Prostate gland (tissue), 2 donors: ENCODE data around the gene MAD1L1. TPM values are rescaled to one million over a fixed set of nuclear protein-coding genes. Genes with fewer than 3 reads are reported as not detected.

Experiments
- DNase-seq: peaks from one replicate; pipeline ENCODE4 v3.0.0-alpha.2; 2019; ENCODE audit warnings: low spot score
- H3K27ac ChIP-seq, 2 donors: fragments of 200-600 bp; sonication (generic); 2 replicates each; pipeline ENCODE4 v1.5.1; 2017 to 2019
- H3K27me3 ChIP-seq: fragments of 200-600 bp; sonication (generic); replicated peaks from 2 replicates; pipeline ENCODE4 v1.5.1; 2019; ENCODE audit not compliant: insufficient read depth
- H3K36me3 ChIP-seq, 2 donors: fragments of 200-600 bp; sonication (generic); 1 replicate in 1 of 2; 2 replicates in 1 of 2; pipeline versions ENCODE4 v1.5.1 to v1.8.1; 2017 to 2019
- H3K4me1 ChIP-seq: fragments of 200-600 bp; sonication (generic); replicated peaks from 2 replicates; pipeline ENCODE4 v1.5.1; 2019
- H3K4me3 ChIP-seq, 2 donors: fragments of 200-600 bp; sonication (generic); 2 replicates each; pipeline ENCODE4 v1.5.1; 2017 to 2019
- H3K9me3 ChIP-seq: fragments of 200-600 bp; sonication (generic); 2 replicates; pipeline ENCODE4 v1.5.1; 2017
- POLR2A ChIP-seq: fragments of 450-650 bp; IDR thresholded peaks from one replicate; pipeline ENCODE4 v1.6.1; 2016; ENCODE audit warnings: antibody characterized with exemption, mild to moderate bottlenecking
- POLR2AphosphoS5 ChIP-seq: sonication (generic); formaldehyde crosslinking; IDR thresholded peaks from one replicate; pipeline ENCODE4 v1.6.1; 2017; ENCODE audit warnings: antibody characterized with exemption
- WGBS: methylation state at CpG from one replicate; pipeline ENCODE4 v1.1.5; 2018; 5-methylcytosine and 5-hydroxymethylcytosine counted together
- intact Hi-C: fragments of 100-400 bp; cut with DNase I; formaldehyde crosslinking; loops from one replicate; pipeline ENCODE4 v1.14.2; 2022
- total RNA-seq, 2 donors: library from RNA; depleted of rRNA; stranded (reverse); fragments of >200 nt; gene quantifications; one replicate each; pipeline ENCODE4 v1.1.0, GENCODE V29; 2016
- TF ChIP-seq, protein P1 (sequence below), 4 experiments: fragments of 200-600 bp in 2 of 4; fragments of 450-650 bp in 2 of 4; sonication (generic) in 2 of 4; IDR thresholded peaks; 1 replicate in 3 of 4; 2 replicates in 1 of 4; pipeline ENCODE4 v1.5.1; 2016 to 2019; ENCODE audit warnings: antibody characterized with exemption in 4 of 4, mild to moderate bottlenecking in 2 of 4, moderate library complexity in 2 of 4

Gene MAD1L1
- total RNA-seq, 2 donors from 2014 or later = 79.3 to 91.9 TPM

DNA sequence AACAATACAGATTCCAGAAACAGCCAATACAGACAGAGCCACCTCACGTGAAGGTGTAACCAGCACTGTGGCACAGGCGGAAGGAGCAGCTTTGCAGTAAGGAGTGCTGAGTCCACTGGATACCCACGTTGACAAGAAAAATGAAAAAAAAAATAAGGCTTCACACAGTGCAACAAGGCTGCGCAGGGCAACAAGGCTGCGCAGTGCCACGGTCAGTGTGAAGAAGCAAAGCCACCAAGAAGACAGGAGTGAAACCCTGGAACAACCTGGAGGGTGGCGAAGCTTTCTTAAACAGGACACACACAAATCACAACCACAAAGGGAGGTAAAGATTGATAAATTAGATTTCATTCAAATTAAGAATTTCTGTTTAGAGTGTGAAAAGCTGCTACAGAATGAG is 204.0 kb downstream of the MAD1L1 start:
- H3K4me1 ChIP-seq = no peaks in the 10 kb centered on the region
- H3K27ac ChIP-seq = no peak overlapping the region
- 98% methylated on average over 7 of the region's 7 CpGs for WGBS
- no peak overlapping the region for H3K4me3 ChIP-seq
- H3K27me3 ChIP-seq = no peaks in the 10 kb centered on the region
- DNase-seq = no peak
- intact Hi-C loops = no loop called here
- TF ChIP-seq POLR2AphosphoS5 (no peak), POLR2A (no peak)
- TF ChIP-seq, protein P1, sequence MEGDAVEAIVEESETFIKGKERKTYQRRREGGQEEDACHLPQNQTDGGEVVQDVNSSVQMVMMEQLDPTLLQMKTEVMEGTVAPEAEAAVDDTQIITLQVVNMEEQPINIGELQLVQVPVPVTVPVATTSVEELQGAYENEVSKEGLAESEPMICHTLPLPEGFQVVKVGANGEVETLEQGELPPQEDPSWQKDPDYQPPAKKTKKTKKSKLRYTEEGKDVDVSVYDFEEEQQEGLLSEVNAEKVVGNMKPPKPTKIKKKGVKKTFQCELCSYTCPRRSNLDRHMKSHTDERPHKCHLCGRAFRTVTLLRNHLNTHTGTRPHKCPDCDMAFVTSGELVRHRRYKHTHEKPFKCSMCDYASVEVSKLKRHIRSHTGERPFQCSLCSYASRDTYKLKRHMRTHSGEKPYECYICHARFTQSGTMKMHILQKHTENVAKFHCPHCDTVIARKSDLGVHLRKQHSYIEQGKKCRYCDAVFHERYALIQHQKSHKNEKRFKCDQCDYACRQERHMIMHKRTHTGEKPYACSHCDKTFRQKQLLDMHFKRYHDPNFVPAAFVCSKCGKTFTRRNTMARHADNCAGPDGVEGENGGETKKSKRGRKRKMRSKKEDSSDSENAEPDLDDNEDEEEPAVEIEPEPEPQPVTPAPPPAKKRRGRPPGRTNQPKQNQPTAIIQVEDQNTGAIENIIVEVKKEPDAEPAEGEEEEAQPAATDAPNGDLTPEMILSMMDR (IDR thresholded peaks at IDR 0.05) = no peak
- H3K9me3 ChIP-seq = no peaks in the 10 kb centered on the region
- H3K36me3 ChIP-seq = no peaks in the 10 kb centered on the region

DNA sequence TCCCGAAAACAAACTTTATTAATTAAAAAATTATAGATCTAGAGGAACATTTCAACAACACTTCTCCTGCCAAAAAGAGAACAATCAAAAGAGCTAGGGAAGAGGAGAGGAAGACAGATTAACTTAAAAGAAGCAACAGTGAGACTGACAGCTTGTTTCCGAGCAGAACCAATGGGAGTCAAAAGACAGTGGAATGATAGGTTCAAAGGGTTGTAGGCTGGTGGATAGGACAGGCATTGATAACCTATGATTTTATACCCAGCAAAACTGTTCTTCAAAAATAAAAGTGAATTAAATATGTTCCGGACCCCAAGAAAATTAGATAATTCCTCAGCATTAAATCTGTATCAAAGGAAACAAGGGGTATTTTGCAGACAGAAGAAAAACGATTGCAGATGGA is 207.6 kb downstream of the MAD1L1 start:
- DNase-seq = no peak
- no peaks in the 10 kb centered on the region for H3K27me3 ChIP-seq
- no peaks in the 10 kb centered on the region for H3K36me3 ChIP-seq
- no peaks in the 10 kb centered on the region for H3K9me3 ChIP-seq
- no peaks in the 10 kb centered on the region for H3K4me1 ChIP-seq
- no peak overlapping the region for H3K4me3 ChIP-seq
- H3K27ac ChIP-seq = no peak overlapping the region
- intact Hi-C loops = no loop called here
- WGBS = 98% methylated on average over 4 of the region's 4 CpGs
- TF ChIP-seq, protein P1 (IDR thresholded peaks at IDR 0.05) = no peak
- TF ChIP-seq POLR2AphosphoS5 (no peak), POLR2A (no peak)

GRCh38 chr7:2024567-2024918 is 208.2 kb downstream of the MAD1L1 start:
- TF ChIP-seq POLR2A = no peak
- TF ChIP-seq, protein P1 (IDR thresholded peaks at IDR 0.05) = no peak
- TF ChIP-seq POLR2AphosphoS5 = no peak
- no peak overlapping the region for H3K27ac ChIP-seq
- intact Hi-C loops = no loop called here
- H3K36me3 ChIP-seq = no peaks in the 10 kb centered on the region
- 96% methylated on average over 4 of the region's 4 CpGs for whole genome bisulfite sequencing
- DNase-seq = no peak
- no peaks in the 10 kb centered on the region for H3K27me3 ChIP-seq
- no peak overlapping the region for H3K4me3 ChIP-seq
- H3K9me3 ChIP-seq = no peaks in the 10 kb centered on the region
- no peaks in the 10 kb centered on the region for H3K4me1 ChIP-seq

DNA sequence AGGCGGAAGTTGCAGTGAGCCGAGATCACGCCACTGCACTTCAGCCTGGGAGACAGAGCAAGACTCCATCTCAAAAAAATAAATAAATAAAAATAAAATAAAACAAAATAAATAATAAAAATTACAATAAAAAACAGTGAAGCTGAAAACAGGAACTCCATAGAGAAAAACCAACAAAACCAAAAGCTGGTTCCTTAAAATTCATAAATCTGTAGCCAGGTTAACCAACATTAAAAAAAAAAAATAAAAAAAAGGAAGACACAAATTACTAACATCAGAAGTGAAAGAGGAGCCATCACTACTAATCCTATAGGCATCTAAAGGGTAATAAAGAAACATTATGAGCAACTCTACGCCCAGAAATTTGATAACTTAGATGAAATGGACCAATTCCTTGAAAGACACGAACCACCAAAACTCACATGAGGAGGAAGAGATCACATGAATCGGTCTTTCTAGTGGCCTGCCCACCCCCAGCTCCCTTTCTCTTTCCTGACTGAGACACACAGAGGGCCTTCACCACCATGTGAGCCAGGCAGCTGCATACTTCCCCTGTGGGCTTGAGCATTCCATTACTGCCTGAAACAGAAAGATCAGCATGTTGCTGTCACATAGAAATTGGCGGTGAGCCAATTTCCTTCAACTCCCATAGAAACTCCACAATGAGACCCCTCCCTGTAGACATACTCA is 208.7 kb downstream of the MAD1L1 start:
- H3K4me3 ChIP-seq = no peak overlapping the region
- no peak for DNase-seq
- H3K4me1 ChIP-seq = no peaks in the 10 kb centered on the region
- 85% methylated on average over 7 of the region's 7 CpGs for WGBS
- H3K9me3 ChIP-seq = no peaks in the 10 kb centered on the region
- TF ChIP-seq POLR2A = no peak
- TF ChIP-seq, protein P1 (IDR thresholded peaks at IDR 0.05) = no peak
- TF ChIP-seq POLR2AphosphoS5 = no peak
- no peaks in the 10 kb centered on the region for H3K36me3 ChIP-seq
- no peak overlapping the region for H3K27ac ChIP-seq
- intact Hi-C loops = no loop called here
- no peaks in the 10 kb centered on the region for H3K27me3 ChIP-seq

- Histone ChIP-seq H3K4me1 (no peaks in the 10 kb centered on the region), H3K4me3 (no peak overlapping the region), H3K27me3 (no peaks in the 10 kb centered on the region), H3K36me3 (no peaks in the 10 kb centered on the region), H3K9me3 (no peaks in the 10 kb centered on the region), H3K27ac (no peak overlapping the region)
- TF ChIP-seq POLR2AphosphoS5 (no peak), POLR2A (no peak)
- TF ChIP-seq, protein P1 (IDR thresholded peaks at IDR 0.05) = no peak
- intact Hi-C loops = no loop called here
- WGBS = 92% methylated on average over 8 of the region's 8 CpGs
- DNase-seq = no peak
These were observed 210.0 kb downstream of the MAD1L1 start for GRCh38 chr7:2022737-2023250.
